ENCODE data around the gene TMEM89. TPM values are rescaled to one million over a fixed set of nuclear protein-coding genes. Genes with fewer than 3 reads are reported as not detected.
A peak's percentile ranks its signal among the peaks of the same experiment; 100 is the strongest.

TMEM89 gene
- total and polyA plus RNA-seq, 8 donors: not detected

DNA sequence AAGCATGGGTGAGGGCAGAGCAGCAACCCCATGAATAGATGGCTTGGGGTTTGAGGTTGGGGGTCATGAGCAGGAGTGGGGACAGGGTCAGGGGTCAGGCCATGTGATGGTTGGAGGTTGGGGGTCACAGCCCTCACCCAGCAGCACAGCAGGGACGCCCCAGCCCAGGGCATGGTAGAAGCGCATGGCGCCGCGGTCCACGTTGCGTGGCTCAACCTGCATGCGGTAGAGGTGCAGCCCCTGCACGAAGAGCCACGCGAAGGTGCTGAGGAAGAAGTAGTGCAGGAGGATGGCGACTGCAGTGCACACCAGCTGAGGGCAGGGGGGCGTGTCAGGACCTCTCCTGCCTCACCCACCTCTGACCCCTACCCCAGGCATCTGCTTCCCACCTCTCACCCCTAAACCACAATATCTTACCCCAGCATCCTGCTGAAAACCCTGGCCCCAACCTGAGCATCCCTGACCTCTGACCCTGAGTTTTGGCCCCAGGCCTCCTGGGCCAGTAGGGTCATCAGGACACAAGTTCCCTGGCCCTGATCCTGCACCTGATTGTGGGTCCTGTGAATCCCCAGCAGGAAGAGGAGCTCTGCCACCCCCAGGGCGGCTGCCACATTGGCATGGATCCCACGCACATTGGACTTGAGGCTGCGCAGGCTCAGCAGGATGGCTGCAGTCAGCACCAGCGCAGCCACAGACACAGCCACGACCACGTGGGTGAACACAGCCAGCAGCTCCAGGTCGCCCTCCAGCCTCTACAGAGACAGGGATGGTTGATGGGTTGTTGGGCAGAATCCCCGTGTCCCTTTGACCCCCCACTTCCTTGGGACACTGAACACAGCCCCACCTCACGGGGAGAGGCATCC is 23.6 kb upstream of the TMEM89 start:
- no peak for ATAC-seq
- 88 to 91% methylated on average over 19 to 22 of the region's 22 CpGs for WGBS, 2 donors
- H3K4me3 ChIP-seq: no peak overlapping the region
- no peak for FAIRE-seq
- no peaks in the 10 kb centered on the region for H3K4me1 ChIP-seq
- H3K9me3 ChIP-seq: no peaks in the 10 kb centered on the region
- H3K36me3 ChIP-seq: no peaks in the 10 kb centered on the region
- intact Hi-C loops (cut with DNase I): no loop called here
- H3K27ac ChIP-seq: no peak overlapping the region
- no peaks in the 10 kb centered on the region for H3K27me3 ChIP-seq
- DNase-seq: no peak
- TF ChIP-seq CTCF (IDR thresholded peaks at IDR 0.05): no peak

DNA sequence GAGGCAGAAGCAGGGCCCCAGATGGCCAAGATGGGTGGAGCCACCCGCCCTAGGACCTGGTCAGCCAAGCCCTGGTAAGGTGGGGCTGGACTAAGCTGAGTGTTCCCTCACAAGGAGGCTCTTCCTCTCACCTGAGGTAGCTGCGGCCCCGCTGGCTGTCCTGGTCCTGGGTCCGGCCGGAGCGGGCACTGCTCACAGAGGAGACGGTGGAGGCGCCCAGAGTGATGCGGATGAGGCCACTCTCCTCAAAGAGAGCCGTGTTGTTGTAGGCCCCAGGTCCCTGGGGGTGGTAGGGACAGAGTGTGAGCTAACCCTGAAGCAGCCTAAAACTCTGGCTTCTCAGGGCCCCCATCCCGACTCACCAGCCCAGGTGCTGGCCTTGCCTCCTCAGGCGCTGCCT is 21.0 kb upstream of the TMEM89 start:
- H3K27ac ChIP-seq: no peak overlapping the region
- ATAC-seq (no peak), FAIRE-seq (no peak), DNase-seq (no peak)
- no peaks in the 10 kb centered on the region for H3K27me3 ChIP-seq
- H3K36me3 ChIP-seq: no peaks in the 10 kb centered on the region
- no peaks in the 10 kb centered on the region for H3K9me3 ChIP-seq
- H3K4me1 ChIP-seq: no peaks in the 10 kb centered on the region
- intact Hi-C loops (cut with DNase I): no loop called here
- TF ChIP-seq CTCF (IDR thresholded peaks at IDR 0.05): no peak
- no peak overlapping the region for H3K4me3 ChIP-seq
- WGBS, 2 donors: 85 to 91% methylated on average over 12 of the region's 12 CpGs

DNA sequence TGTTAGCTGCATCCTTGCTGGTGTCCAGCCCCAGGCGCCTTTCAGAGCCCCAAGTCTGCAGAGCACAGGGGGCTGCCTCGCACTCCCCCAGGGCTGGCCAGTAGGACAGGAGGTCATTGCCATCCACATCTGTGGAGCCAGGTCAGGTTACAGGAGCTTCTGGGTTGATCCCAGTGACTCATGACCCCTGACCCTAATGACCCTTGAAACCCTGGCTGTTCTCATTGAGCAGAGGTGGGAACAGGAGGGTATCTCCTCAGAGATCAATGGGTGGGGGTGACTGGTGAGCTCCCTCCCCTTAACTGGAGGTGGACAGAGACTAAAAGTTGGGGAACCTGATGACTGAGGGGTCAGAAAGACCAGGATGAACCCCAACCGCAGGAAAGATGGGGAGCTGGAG is 19.8 kb upstream of the TMEM89 start:
- peaks cover 0 to under 1% (median 0%) of the 10 kb centered on the region in 3 donors for H3K4me1 ChIP-seq
- WGBS, 2 donors: 88 to 90% methylated on average over 3 of the region's 3 CpGs
- DNase-seq (no peak), ATAC-seq (no peak), FAIRE-seq (no peak)
- TF ChIP-seq CTCF (IDR thresholded peaks at IDR 0.05): no peak
- H3K27ac ChIP-seq: no peak overlapping the region
- H3K4me3 ChIP-seq: no peak overlapping the region
- H3K36me3 ChIP-seq: no peaks in the 10 kb centered on the region
- intact Hi-C loops (cut with DNase I): no loop called here
- no peaks in the 10 kb centered on the region for H3K27me3 ChIP-seq
- H3K9me3 ChIP-seq: no peaks in the 10 kb centered on the region

DNA sequence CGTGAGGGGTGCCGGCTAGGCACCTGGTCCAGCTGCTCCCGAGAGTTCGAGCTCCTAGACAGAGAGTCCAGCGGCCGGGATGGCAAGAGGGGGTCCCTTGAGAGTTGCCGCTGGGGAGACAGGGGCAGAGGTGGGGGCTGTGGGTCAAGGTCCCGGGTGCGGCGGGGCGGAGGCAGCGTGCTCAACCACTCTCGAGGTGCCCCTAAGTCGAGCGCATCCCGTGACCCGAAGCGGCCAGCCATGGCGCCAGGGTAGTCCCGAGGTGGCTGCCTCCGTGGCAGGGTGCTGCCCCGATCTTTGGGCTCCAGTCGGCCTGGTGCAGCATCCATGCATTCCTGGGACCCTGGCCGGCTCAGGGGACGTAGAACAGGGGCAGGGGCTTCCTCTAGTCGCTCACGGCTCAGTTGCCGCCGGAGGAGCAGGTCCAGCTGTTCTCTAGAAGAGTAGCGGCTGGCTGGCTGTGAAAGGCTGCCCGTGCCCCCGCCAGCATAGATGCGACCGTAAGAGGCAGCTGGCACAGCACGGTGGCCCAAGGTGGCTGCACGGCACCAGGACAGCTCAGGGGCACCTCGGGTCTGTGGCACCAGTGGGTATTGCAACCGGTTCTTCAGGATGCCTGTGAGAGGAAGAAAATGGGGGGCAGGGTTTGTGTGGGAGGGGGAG is 18.5 kb upstream of the TMEM89 start:
- no peak overlapping the region for H3K4me3 ChIP-seq
- peaks cover 0 to 6% (median 0%) of the 10 kb centered on the region in 3 donors for H3K4me1 ChIP-seq
- intact Hi-C loops (cut with DNase I): no loop called here
- H3K27ac ChIP-seq: no peak overlapping the region
- H3K36me3 ChIP-seq: no peaks in the 10 kb centered on the region
- FAIRE-seq (no peak), DNase-seq (no peak), ATAC-seq (no peak)
- TF ChIP-seq CTCF (IDR thresholded peaks at IDR 0.05): no peak
- no peaks in the 10 kb centered on the region for H3K9me3 ChIP-seq
- 85 to 88% methylated on average over 36 to 38 of the region's 38 CpGs for WGBS, 2 donors
- no peaks in the 10 kb centered on the region for H3K27me3 ChIP-seq

- Histone ChIP-seq H3K27me3 (no peaks in the 10 kb centered on the region), H3K9me3 (no peaks in the 10 kb centered on the region), H3K4me1 (peaks cover 0 to 6% (median 0%) of the 10 kb centered on the region in 3 donors), H3K36me3 (no peaks in the 10 kb centered on the region), H3K27ac (no peak overlapping the region), H3K4me3 (no peak overlapping the region)
- WGBS, 2 donors: 69 to 77% methylated on average over 6 of the region's 6 CpGs
- no peak for TF ChIP-seq CTCF (IDR thresholded peaks at IDR 0.05)
- intact Hi-C loops (cut with DNase I): no loop called here
- no peak for ATAC-seq
- no peak for FAIRE-seq
- peak in 1 of 6 donors; percentile 27 for DNase-seq
These were observed 15.7 kb upstream of the TMEM89 start for GRCh38 chr3:48637305-48637704.
